ENCODE results near the gene PLEKHA4.

DNA sequence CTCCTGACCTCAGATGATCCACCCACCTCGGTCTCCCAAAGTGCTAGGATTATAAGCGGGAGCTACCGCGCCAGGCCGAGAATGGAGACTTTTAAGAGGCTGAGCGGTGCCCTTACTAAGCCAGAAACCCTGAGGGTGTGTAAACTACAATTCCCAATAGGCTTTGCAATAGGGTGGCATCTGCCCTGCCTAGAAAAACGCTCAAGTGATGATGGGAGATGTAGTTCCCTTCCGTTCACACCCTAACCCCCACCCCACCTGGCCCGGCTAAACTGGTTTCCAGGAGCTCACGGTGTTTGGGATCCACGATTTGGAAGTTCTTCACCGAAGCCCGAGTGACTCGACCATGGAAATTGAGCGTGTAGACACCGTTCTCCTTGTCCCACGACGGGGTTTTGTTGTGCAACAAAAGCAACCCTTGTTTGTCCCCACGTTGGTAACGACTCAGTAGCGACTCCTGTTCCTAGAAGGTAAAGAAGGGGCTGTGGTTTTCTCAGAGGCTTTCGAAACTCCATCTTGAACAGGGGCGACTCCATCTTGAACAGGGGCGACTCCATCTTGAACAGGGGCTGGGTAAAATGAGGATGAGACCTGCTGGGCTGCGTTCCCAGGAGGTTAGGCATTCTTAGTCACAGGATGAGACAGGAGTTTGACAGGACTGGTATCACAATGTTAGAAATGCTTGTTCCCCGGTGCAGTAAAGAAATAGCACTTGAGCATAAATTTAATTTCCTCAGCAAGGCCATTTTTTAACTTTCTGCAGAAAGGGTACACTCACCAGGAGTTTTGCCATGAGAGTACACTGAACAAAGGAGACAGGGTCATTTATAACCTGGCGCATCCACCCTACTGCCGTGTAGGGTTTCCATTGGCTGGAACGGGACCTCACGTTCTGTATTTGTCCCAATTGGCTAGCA is 13.6 kb upstream of the PLEKHA4 start:
- TF ChIP-seq TAF1 (IDR thresholded peaks at IDR 0.05; ENCODE audit: low read depth, low read length): no peak
- peak; percentile 41; the same call in 1 of the 2 replicates for TF ChIP-seq POLR2AphosphoS5 (IDR thresholded peaks at IDR 0.05; ENCODE audit: low read depth, low read length)
- TF ChIP-seq SPI1 (IDR thresholded peaks at IDR 0.05; ENCODE audit: low read depth, low read length): no peak
- TF ChIP-seq POLR2A (IDR thresholded peaks at IDR 0.05; ENCODE audit: low read depth, low read length): no peak; the same call in 1 of the 2 replicates
- TF ChIP-seq PAX5 (IDR thresholded peaks at IDR 0.05; ENCODE audit: insufficient read depth, low read length, severe bottlenecking): no peak
- no peak for TF ChIP-seq POU2F2 (IDR thresholded peaks at IDR 0.05; ENCODE audit: low read depth, low read length)
